H1 (cell line): ENCODE results near the gene NDUFS7.

ENCODE experiments used
- CEBPB ChIP-seq: IDR thresholded peaks from 2 replicates; pipeline ENCODE4 v1.6.1; 2012; ENCODE audit warnings: low read depth, low read length
- CHD2 ChIP-seq: IDR thresholded peaks from 2 replicates; pipeline ENCODE4 v1.6.1; 2012; ENCODE audit warnings: low read length, improper control_type of control experiment
- CTCF ChIP-seq, 3 experiments: IDR thresholded peaks; 1 replicate in 2 of 3; 2 replicates in 1 of 3; pipeline versions ENCODE4 v1.5.1 to v1.6.1; 2011; ENCODE audit warnings: low read length in 3 of 3, mild to moderate bottlenecking in 3 of 3, inconsistent platforms in 2 of 3, low read depth in 1 of 3, moderate library complexity in 1 of 3; ENCODE audit not compliant: insufficient read depth in 1 of 3; ENCODE audit errors: control extremely low read depth in 1 of 3
- EGR1 ChIP-seq: IDR thresholded peaks from 2 replicates; pipeline ENCODE4 v1.6.1; 2011; ENCODE audit warnings: low read depth, low read length, borderline replicate concordance
- EP300 ChIP-seq, 2 experiments: IDR thresholded peaks; 1 replicate in 1 of 2; 2 replicates in 1 of 2; pipeline ENCODE4 v1.6.1; 2011 to 2012; ENCODE audit warnings: low read depth in 2 of 2, low read length in 2 of 2, mild to moderate bottlenecking in 2 of 2, borderline replicate concordance in 1 of 2, inconsistent platforms in 1 of 2, moderate library complexity in 1 of 2
- EZH2 ChIP-seq: fragments of 200-600 bp; sonication (generic); IDR thresholded peaks from 2 replicates; pipeline ENCODE4 v1.7.1; 2012; ENCODE audit warnings: low read depth, mild to moderate bottlenecking, moderate library complexity, low read length, inconsistent platforms; ENCODE audit not compliant: severe bottlenecking
- FOSL1 ChIP-seq: IDR thresholded peaks from 2 replicates; pipeline ENCODE4 v1.6.1; 2011; ENCODE audit warnings: mild to moderate bottlenecking, low read depth, low read length, moderate library complexity; ENCODE audit not compliant: insufficient read depth
- MAFK ChIP-seq: IDR thresholded peaks from 2 replicates; pipeline ENCODE4 v1.6.1; 2012; ENCODE audit warnings: low read depth, mild to moderate bottlenecking, improper control_type of control experiment, low read length
- MAX ChIP-seq: IDR thresholded peaks from 2 replicates; pipeline ENCODE4 v1.6.1; 2012; ENCODE audit warnings: inconsistent platforms
- POLR2A ChIP-seq, 2 experiments: IDR thresholded peaks; 1 replicate in 1 of 2; 2 replicates in 1 of 2; pipeline ENCODE4 v1.6.1; 2011; ENCODE audit warnings: low read depth in 2 of 2, low read length in 2 of 2, mild to moderate bottlenecking in 2 of 2; ENCODE audit errors: control extremely low read depth in 1 of 2
- POLR2AphosphoS5 ChIP-seq: IDR thresholded peaks from 2 replicates; pipeline ENCODE4 v1.6.1; 2011; ENCODE audit warnings: low read depth, low read length
- RFX5 ChIP-seq: IDR thresholded peaks from 2 replicates; pipeline ENCODE4 v1.6.1; 2011; ENCODE audit warnings: low read depth, low read length, improper control_type of control experiment, borderline replicate concordance
- SIN3A ChIP-seq, 2 experiments: IDR thresholded peaks in 1 of 2; conservative IDR thresholded peaks in 1 of 2; 2 replicates each; pipeline ENCODE4 v1.6.1; 2011 to 2012; ENCODE audit warnings: low read length in 2 of 2, improper control_type of control experiment in 1 of 2, low read depth in 1 of 2, mild to moderate bottlenecking in 1 of 2
- YY1 ChIP-seq: IDR thresholded peaks from 2 replicates; pipeline ENCODE4 v1.6.1; 2011; ENCODE audit warnings: low read depth, mild to moderate bottlenecking, low read length

GRCh38 chr19:1410136-1410786 is 26.6 kb downstream of the NDUFS7 start:
- TF ChIP-seq CHD2 (no peak), CTCF (IDR thresholded peaks at IDR 0.05; ENCODE audit: control extremely low read depth in 1 of 3, insufficient read depth in 1 of 3, low read depth in 1 of 3, low read length in 3 of 3) (no peak), EZH2 (no peak), EGR1 (no peak), POLR2A (IDR thresholded peaks at IDR 0.05; ENCODE audit: control extremely low read depth in 1 of 2, low read depth in 2 of 2, low read length in 2 of 2) (no peak), MAFK (no peak), SIN3A (conservative IDR thresholded peaks at IDR 0.05 in 1 of 2, IDR thresholded peaks at IDR 0.05 in 1 of 2; ENCODE audit: low read depth in 1 of 2, low read length in 2 of 2) (no peak), MAX (no peak), FOSL1 (no peak), CEBPB (no peak), POLR2AphosphoS5 (no peak), RFX5 (no peak), YY1 (no peak), EP300 (IDR thresholded peaks at IDR 0.05; ENCODE audit: borderline replicate concordance in 1 of 2, low read depth in 2 of 2, low read length in 2 of 2) (no peak)
